Fibroblast of skin of scalp (primary cell): ENCODE results near the gene ESPNL.
A peak's percentile ranks its signal among the peaks of the same experiment; 100 is the strongest.

Experiments used
- DNase-seq: peaks from one replicate; pipeline ENCODE4 v3.0.0-alpha.2; 2013

Gene ESPNL

DNA sequence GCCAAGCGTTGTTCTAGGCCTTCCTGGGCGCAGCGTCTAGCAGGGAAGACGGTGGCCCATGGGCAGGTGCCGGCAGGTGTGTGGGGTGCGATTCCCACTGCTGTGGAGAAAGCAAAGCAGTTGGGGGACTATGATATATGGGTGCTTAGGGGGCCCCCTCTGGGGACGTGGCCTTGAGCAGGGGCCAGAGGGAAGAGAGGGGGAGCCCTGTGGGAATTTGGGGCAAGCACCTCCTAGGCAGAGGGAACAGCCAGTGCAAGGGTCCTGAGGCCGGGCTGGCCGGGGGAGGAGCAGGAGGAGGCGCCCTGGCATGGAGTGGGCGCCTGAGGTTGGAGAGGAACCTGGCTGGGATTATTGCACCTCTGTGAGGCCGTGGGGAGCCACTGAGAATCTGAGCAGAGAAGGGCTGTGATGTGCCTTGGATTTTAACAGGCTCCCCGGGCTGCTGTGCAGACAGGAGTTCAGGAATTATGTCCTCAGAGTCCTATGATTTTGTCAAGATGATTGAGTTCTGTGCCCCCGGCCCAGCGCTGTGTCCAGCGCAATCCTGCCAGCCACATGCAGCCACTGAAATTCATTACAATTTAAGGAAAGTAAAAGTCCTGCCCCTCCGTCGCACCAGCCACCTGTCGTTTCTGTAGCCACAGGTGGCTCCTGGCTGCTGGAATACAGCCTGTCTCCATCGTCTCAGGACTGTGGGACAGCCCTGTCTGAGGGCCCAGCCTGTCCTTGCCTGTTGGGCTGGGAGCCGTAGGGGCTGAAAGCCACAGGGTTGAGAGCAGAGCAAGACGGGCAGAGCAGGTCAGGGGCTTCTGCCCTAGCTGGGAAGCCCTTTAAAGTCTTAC lies 29.2 kb downstream of the ESPNL start:
- DNase-seq = no peak

DNA sequence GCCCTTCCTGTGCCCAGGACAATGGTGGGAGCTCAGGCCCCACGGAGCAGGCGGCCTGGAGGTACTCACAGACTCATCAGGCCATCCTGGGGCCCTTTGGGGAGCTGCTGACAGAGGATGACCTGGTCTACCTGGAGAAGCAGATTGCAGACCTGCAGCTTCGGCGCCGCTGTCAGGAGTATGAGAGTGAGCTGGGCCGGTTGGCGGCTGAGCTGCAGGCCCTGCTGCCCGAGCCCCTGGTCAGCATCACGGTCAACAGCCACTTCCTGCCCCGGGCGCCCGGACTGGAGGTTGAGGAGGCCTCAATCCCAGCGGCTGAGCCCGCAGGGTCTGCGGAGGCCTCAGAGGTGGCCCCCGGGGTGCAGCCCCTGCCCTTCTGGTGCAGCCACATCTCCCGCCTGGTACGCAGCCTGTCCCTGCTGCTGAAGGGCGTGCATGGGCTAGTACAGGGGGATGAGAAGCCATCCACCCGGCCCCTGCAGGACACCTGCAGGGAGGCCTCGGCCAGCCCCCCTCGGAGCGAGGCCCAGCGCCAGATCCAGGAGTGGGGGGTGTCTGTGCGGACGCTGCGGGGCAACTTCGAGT lies 30.1 kb downstream of the ESPNL start:
- DNase-seq = no peak

DNA sequence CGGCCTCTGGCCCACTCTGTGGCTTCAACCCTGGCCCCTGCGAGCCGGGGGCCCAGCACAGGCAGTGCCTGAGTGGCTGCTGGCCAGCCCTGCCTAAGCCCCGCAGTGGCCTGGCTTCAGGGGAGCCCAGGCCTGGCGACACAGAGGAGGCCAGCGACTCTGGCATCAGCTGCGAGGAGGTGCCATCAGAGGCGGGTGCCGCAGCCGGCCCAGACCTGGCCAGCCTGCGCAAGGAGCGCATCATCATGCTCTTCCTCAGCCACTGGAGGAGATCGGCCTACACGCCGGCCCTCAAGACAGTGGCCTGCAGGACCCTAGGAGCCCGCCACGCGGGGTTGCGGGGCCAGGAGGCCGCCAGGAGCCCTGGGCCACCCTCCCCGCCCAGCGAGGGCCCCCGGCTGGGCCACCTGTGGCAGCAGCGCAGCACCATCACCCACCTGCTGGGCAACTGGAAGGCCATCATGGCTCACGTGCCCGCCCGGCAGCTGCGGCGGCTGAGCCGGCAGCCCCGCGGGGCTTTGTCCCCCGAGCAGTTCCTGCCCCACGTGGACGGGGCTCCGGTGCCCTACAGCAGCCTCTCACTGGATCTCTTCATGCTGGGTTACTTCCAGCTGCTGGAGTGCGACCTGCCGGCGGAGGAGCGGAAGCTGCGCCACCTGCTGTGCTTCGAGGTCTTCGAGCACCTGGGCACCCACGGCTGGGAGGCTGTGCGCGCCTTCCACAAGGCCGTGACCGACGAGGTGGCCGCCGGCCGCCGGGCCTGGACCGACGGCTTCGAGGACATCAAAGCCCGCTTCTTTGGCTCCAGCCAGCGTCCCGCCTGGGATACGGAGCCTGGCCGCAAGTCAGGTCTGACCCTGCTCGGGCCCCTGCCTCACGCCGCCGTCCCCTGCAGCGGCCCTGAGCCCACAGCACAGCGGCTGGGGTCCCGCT lies 30.8 kb downstream of the ESPNL start:
- no peak for DNase-seq

DNA sequence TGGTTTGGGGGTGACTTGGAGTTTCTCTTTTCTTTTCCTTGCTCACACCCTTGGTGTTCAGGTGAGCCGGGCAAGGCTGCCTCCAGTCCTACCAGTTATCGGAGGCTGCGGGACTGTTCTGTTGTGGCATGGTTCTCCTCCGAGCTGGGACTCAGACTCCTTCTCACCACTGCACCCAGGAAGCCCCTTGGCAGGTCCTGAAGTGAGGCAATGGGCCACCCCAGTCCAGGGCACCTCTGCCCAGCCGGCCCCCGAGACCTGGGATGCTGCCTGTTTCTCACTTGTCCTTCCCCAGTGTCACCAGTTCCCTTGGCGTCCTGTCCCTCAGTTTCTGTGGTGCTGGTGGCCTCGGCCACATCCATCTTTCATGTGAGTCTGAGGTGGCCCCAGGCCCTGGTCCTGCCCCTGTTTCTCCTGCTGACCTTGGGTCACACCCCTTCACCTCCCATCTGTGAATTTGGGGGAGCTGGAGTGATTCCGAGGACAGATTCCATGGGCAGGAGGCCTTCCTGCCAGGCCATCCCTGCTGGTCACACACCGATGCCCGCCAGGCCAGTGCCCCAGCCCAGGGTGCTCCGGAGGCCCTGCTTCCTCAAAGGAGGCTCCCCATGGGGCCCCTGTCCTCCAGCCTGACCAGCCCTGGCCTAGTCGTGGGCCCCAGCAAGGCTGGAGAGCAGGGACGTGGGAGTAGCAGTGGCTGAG lies 31.8 kb downstream of the ESPNL start:
- DNase-seq = no peak

DNA sequence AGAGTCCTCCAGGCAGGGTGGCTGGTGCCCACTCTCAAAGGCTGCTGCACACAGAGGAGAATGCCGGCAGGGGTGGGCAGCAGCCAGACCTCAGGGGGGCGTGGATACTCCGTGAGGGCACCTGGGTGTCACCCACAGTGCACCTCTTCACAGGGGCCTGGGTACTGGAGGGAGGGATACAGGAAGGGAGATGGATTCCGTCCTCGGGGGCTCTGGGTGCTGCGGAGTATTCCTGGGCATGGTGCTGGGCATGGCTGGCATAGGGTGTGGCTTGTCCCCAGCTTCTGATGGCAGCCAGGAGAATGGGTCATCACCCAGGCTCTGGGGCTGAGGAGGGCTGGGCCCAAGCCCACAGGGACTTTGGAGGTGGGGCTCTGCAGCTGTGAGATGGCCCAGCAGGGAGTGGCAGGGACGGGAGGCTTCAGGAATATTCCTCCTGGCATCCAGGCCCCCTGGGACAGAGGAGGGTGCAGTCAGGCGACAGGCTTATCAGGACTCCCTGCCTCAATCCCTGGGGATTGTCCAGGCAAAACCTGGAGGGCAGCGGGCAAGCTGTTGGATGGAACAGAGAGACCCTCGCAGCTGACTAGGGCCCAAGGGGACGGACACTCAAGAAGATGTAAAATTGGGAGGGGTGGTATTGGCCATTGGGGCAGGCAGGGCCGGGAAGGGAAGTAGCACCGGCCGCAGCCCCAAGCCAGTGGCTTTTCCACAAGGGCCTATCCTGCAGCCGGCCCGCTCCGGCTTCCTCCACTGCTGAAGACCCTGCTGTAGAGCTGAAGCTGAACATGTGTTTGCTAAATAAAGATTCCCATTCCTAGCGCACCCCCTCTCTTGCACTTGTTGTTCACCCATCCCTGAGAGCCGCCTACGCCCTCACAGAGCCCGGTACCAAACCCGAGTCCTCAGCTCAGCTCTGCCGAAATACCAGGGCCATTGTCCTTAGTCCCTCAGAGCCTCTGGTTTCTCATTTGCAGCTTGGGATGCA lies 32.6 kb downstream of the ESPNL start:
- DNase-seq = no peak

DNA sequence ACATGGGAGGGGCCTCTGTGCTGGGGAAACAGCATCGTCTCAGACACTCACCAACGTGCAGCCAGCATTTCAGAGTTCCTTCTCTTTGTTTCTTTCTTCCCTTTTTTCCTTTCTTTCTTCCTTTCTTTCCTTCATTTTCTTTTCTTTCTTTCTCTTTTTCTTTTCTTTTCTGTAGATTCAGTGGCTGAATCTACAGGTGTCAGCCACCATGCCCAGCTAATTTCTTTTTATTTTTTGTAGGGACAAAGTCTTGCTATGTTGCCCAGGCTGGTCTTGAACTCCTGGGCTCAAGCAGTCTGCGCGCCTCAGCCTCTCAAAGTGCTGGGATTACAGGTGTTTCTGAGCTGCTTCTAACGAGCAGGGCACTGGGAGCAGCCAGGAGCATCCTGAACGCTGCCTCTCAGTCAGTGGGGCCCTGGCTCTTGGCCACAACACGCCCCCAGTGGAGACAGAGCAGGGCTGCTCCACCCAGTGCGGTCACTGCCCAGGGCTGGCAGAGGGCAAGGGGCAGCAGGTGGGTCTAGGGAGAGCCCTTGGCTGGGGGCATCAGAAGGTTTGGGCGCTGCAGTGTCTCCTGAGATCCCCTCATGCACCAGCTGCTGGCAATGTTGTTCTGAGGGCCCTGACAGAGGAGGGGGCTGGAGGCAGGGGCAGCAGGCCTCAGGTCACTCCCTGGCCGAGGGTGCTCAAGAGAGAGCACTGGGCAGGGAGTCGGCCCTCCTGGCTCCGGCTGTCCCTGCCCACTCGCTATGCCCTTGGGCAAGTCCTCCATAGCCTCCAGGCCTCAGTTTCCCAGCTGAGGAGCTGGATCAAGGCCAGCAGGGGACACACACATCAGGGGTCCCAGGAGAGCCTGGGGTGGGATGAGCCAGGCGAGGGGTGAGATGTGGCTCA lies 33.6 kb downstream of the ESPNL start:
- DNase-seq = no peak

DNA sequence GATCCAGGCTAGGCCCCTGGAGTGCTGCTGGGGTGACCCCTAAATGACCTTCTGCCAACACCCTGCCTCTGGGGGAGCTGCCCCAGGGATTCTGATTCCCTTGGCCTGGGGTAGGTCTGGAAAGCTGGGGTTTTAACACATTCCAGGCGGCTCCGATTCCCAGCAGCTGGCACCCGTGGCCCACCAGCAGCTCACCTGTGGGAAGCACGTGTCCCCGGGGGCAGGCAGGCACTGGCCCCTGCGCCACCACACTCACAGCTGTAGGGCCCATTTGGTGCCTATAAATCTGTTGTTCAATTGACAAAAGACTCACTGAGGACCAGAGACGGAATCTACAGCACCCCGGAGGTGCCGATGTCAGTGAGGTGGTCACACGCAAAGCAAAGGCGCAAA lies 34.2 kb downstream of the ESPNL start:
- no peak for DNase-seq

DNA sequence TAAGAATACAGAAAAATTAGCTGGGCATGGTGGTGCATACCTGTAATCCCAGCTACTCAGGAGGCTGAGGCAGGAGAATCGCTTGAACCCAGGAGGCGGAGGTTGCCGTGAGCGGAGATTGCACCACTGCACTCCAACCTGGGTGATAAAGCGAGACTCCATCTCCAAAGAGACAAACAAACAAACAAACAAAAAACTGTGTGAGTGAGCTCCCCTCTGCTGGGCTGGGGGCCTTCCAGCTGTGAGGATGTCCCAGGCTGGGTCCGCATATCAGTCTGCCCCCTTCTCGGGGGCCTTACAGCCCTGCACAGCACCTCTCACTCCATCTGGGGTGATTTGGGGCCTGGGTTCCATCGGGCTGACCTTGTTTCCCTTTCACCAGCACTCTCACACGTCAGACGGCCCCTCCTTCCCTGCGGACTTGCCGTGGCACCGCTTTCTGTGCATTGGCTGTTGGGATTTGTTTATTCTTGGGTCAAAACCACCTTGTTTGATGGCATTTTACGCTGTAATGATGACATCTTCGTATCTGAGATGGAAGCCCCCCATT lies 35.5 kb downstream of the ESPNL start:
- DNase-seq = no peak

DNA sequence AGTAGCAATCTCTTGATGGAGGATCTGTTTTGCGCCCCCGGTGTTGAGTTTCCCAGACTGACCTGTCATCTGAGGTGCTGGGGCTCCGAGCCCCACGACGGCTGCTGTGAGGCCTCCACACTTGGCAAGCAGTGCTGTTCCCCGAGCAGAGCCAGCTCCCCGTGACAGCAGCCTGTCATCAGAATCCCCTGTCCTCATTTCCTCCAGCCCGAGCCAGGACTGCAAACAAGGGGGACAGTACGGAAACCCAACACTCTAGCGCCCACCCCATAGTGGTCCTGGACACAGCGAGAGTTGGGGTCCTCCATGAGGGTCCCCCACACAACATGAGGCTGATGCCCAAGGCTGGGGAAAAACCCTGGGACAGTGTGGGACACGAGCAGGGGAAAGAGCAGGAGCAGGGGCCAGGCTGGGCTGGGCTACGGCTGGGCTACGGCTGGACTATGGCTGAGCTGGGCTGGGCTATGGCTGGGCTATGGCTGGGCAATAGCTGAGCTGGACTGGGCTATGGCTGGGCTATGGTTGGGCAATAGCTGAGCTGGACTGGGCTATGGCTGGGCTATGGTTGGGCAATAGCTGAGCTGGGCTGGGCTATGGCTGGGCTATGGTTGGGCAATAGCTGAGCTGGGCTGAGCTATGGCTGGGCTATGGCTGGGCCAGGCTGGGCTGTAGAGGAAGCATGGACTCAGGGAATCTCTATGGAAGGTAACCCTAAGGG lies 36.8 kb downstream of the ESPNL start:
- peak; percentile 58 for DNase-seq

DNA sequence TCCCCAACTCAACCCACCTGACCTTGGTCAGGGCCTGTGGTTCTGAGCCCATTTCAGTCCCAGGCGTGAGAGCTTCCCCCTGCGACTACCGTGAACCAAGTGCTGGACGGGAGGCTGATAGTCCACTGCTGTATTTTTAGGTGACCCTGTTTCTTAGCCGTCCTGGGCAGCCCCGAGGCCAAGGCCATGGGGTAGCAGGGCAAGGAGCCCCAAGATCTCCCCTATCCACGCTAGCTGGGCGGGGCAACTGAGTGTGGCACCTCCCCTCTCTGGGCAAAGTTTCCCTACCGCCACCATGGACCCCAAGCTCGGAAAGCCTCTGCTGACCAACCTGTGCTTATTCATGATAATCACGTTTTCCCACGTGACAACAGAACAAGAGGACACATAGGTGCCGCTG lies 37.7 kb downstream of the ESPNL start:
- DNase-seq = no peak

DNA sequence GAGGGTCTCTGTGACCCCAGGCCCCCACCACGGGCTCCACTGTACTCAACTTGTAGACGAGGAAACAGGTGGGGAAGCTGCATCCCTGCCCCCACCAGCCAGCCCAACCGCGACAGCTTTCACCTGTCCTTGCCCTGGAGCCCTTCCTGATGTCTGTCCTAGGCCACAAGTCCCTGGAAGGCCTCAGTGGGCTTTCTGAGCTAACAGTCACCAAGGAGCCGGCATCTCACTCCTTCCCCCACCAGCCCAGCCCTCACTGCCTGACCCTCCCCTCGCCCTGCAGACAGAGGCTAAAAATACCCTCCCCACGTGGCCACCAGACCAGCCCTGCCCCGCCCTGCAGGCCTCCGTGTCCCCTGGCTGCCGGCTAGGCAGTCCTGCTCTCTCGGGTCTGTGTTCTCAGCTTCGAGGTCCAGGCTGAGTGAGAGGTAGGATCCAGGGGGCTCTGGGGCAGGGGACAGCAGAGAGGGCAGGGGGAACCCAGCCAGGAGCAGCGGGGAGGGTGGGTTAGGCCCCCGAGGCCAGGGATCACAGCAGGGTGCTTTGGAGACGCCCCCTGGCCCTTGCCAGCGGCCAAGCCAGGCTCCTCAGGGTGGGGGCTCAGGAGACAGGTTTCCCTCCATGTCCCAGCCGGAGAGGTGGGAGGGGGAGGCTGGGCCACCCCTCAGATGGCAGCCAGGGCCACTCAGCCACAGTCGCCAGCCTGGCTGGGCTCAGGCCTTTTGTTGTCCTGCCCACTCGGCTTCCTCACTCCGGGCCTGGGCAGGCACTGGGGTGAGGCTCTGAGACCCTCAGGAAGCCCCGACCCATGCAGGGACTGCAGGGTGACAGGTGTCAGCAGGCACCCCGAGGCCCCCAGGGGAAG lies 38.4 kb downstream of the ESPNL start, which contains the start of gene KLHL30:
TSS of gene KLHL30 (plus strand) at position 338 of the 865 bp plus-strand sequence. CDS start 2,087 bp downstream, outside the sequence.
- DNase-seq = peak; percentile 41

DNA sequence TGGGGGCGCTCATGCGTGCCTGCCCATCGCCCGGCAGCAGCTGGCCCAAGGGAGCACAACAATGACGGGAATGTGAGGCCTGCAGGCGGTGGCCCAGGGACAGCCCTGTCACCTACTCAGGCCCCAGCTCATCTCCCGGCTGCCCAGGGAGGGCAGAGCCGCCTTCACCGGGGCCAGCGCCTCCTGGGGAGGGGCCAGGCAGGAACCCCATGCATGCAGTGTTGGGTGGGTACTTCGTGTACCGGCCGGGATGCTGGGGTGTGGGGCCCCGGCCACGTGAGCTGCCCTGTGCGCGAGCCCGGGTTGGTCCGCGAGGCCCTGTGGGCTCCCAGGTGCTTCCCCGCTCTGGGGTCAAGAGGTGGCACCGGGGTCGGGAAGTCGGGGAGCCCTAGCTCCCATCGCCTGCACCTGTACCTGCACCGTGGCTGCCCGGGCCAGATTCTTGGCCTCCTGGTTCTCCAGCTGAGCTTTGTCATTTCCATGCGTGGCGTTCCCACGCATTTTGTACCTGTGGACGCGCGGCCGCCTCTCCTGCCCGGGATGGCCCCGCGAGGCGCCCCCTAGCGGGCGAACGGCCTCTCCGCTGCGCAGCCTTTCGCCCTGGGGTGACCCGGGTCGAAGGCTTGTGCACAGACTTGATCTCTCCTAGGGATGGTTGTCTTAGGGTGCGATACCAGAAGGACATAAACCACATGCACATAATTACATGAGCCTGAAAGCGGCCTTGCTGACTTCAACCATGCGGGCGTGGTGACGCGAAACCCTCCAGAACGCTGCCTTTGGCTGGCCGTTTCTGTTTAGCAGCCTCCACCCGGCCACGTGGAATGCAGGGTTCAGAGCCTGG lies 39.3 kb downstream of the ESPNL start:
- DNase-seq = no peak

DNA sequence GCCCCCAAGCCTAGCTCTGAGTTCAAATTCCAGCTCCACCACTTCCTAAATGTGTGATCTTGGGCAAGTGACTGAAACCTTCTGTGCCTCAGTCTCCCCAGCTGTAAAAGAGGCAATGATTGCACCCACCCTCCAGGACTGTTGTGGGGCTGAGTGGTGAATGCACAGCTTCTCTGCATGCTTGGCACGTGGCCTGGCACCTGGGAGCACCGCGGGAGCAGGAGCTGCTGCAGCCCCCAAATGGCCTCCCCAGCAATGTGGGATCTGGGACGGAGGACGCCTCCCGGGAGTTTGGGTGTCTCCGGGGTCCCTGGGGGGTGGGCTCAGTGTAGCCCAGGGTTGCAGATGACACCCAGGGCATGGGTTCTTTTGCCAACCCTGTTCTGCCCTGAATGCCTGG lies 39.9 kb downstream of the ESPNL start:
- no peak for DNase-seq

DNA sequence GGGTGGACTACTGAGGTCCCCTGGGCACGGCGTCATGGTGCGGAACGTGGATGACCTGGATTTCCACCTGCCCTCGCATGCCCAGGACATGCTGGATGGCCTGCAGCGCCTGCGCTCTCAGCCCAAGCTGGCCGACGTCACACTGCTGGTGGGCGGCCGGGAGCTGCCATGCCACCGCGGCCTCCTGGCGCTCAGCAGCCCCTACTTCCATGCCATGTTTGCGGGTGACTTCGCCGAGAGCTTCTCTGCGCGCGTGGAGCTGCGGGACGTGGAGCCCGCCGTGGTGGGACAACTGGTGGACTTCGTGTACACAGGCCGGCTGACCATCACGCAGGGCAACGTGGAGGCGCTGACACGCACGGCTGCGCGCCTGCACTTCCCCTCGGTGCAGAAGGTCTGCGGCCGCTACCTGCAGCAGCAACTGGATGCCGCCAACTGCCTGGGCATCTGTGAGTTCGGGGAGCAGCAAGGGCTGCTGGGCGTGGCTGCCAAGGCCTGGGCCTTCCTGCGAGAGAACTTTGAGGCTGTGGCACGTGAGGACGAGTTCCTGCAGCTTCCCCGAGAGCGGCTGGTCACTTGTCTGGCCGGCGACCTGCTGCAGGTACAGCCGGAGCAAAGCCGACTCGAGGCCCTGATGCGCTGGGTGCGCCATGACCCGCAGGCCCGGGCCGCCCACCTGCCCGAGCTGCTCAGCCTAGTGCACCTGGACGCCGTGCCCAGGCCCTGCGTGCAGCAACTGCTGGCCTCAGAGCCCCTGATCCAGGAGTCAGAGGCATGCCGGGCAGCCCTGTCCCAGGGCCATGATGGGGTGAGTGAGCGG lies 40.8 kb downstream of the ESPNL start:
- DNase-seq = no peak

DNA sequence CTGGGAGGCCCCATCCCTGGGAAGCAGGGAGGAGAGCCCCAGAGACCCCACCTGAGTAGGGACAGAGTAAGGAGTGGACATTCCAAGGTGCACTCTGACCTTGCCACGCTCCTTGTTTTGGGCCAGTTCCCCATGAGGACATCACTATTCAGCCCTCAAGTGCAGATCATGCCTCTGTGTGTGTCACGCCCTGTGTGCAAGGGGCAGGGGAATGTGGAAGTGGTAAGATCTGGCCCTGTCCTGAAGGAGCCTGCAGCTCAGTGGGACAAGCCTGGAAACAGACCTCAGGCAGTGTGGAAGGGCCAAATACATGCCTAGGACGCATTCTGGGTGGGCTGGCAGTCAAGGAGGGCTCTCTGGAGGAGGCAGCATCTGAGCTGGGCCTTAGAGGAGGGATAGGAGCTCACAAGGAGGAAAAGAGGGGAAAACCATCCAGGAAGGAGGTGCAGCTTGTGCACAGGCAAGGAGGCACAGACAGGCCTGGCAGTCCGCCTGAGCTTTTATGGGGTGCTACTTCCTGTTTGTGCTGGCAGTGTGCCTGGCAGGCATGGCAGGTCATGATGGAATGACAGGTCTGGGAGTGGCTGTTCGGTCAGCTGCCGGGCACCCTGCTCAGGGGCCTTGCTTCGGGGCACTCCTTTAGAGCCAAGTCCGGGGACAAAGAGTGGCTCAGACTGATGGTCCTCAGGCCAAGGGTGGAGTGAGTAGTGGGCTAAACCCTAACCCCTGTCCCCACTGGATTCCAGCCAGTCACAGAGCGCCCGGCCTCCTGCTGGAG lies 41.6 kb downstream of the ESPNL start:
- peak; percentile 19 for DNase-seq
